Activated T-helper 1 cell treated with anti-CD3 and anti-CD28 coated beads, Interleukin-12 subunit alpha, Interleukin-12 subunit beta, Interleukin-2, Interleukin-4 antibody, amounts not matched to agents 30 ng/mL and 10 ng/mL and 1 ng/mL, durations not matched to agents 14 hours and 24 hours and 36 hours (primary cell): ENCODE data around the gene SSTR1. TPM values are rescaled to one million over a fixed set of nuclear protein-coding genes. Genes with fewer than 3 reads are reported as not detected.

Experiments used
- DNase-seq: peaks from one replicate; pipeline ENCODE4 v3.0.0; 2021; ENCODE audit warnings: low spot score
- H3K27ac Mint-ChIP-seq: one replicate; pipeline ENCODE4 v1.8.0; 2021; ENCODE audit warnings: mild to moderate bottlenecking, mixed read lengths
- H3K27me3 Mint-ChIP-seq: one replicate; pipeline ENCODE4 v1.8.0; 2022; ENCODE audit warnings: mild to moderate bottlenecking, moderate library complexity, mixed read lengths; ENCODE audit not compliant: insufficient read depth
- H3K36me3 Mint-ChIP-seq: one replicate; pipeline ENCODE4 v1.8.0; 2021; ENCODE audit warnings: low read depth, mixed read lengths
- H3K4me1 Mint-ChIP-seq: one replicate; pipeline ENCODE4 v1.8.0; 2021; ENCODE audit warnings: low read depth, mixed read lengths
- H3K4me3 Mint-ChIP-seq: one replicate; pipeline ENCODE4 v1.8.0; 2021; ENCODE audit warnings: mild to moderate bottlenecking, moderate library complexity, mixed read lengths
- H3K9me3 Mint-ChIP-seq: one replicate; pipeline ENCODE4 v1.8.0; 2021; ENCODE audit warnings: mixed read lengths
- intact Hi-C: fragments of 100-400 bp; cut with micrococcal nuclease; formaldehyde crosslinking; loops from one replicate; pipeline ENCODE4 v1.15.1; 2024
- total RNA-seq: library from RNA; stranded (reverse); gene quantifications from 2 replicates; pipeline ENCODE4 v1.2.3, GENCODE V29; 2022

Gene SSTR1
- total RNA-seq, 1 donor from 2014 or later = not detected

- intact Hi-C loops = loop anchor here (5.0 kb wide), 1 partner anchor 604 kb away; no protein-coding TSS in a partner anchor
- no peak overlapping the region for H3K27ac Mint-ChIP-seq
- no peaks in the 10 kb centered on the region for H3K9me3 Mint-ChIP-seq
- no peaks in the 10 kb centered on the region for H3K36me3 Mint-ChIP-seq
- no peak overlapping the region for H3K4me3 Mint-ChIP-seq
- DNase-seq = no peak
- H3K4me1 Mint-ChIP-seq = peaks cover 3% of the 10 kb centered on the region
- H3K27me3 Mint-ChIP-seq = peaks cover 49% of the 10 kb centered on the region
Measured at GRCh38 chr14:38205949-38206665, 1.6 kb upstream of the SSTR1 start.

- Mint-ChIP-seq H3K4me1 (peaks cover 3% of the 10 kb centered on the region), H3K4me3 (no peak overlapping the region), H3K36me3 (peaks cover 1% of the 10 kb centered on the region), H3K9me3 (no peaks in the 10 kb centered on the region), H3K27me3 (peaks cover 51% of the 10 kb centered on the region), H3K27ac (no peak overlapping the region)
- DNase-seq = no peak
- intact Hi-C loops = loop anchor here (5.0 kb wide), 1 partner anchor 605 kb away; no protein-coding TSS in a partner anchor
Measured at GRCh38 chr14:38206689-38207376, 871 bp upstream of the SSTR1 start.

- Mint-ChIP-seq H3K9me3 (no peaks in the 10 kb centered on the region), H3K4me1 (peaks cover 3% of the 10 kb centered on the region), H3K27ac (no peak overlapping the region), H3K4me3 (no peak overlapping the region), H3K36me3 (peaks cover 3% of the 10 kb centered on the region), H3K27me3 (peaks cover 52% of the 10 kb centered on the region)
- no peak for DNase-seq
- intact Hi-C loops = loop anchor here (5.0 kb wide), 1 partner anchor 605 kb away; no protein-coding TSS in a partner anchor
Measured at GRCh38 chr14:38207377-38207735, 348 bp upstream of the SSTR1 start.

GRCh38 chr14:38208618-38209562, 1.2 kb downstream of the SSTR1 start:
- intact Hi-C loops = loop anchor here (5.0 kb wide), 1 partner anchor 607 kb away; no protein-coding TSS in a partner anchor
- no peak for DNase-seq
- H3K27me3 Mint-ChIP-seq = peaks cover 52% of the 10 kb centered on the region
- H3K4me3 Mint-ChIP-seq = no peak overlapping the region
- H3K36me3 Mint-ChIP-seq = peaks cover 3% of the 10 kb centered on the region
- H3K9me3 Mint-ChIP-seq = no peaks in the 10 kb centered on the region
- H3K27ac Mint-ChIP-seq = peak overlapping the region; percentile 23
- peaks cover 3% of the 10 kb centered on the region for H3K4me1 Mint-ChIP-seq

GRCh38 chr14:38209572-38210557, 2.2 kb downstream of the SSTR1 start:
- H3K27me3 Mint-ChIP-seq = peaks cover 51% of the 10 kb centered on the region

GRCh38 chr14:38210587-38211216, 3.0 kb downstream of the SSTR1 start:
- Mint-ChIP-seq H3K36me3 (peaks cover 3% of the 10 kb centered on the region), H3K27me3 (peaks cover 48% of the 10 kb centered on the region), H3K4me3 (no peak overlapping the region), H3K27ac (no peak overlapping the region), H3K9me3 (no peaks in the 10 kb centered on the region), H3K4me1 (peaks cover 3% of the 10 kb centered on the region)
- intact Hi-C loops = loop anchor here (5.0 to 10.0 kb wide), 2 partner anchors 47 to 1626 kb away; partner anchors contain the start of genes CLEC14A and NKX2-8
- DNase-seq = no peak

More at GRCh38 chr14:38209572-38210557, 2.2 kb downstream of the SSTR1 start:
- intact Hi-C loops = loop anchor here (5.0 to 10.0 kb wide), 3 partner anchors 47 to 1625 kb away; partner anchors contain the start of genes CLEC14A and NKX2-8
- no peak overlapping the region for H3K4me3 Mint-ChIP-seq
- peaks cover 3% of the 10 kb centered on the region for H3K4me1 Mint-ChIP-seq
- no peak for DNase-seq
- peaks cover 3% of the 10 kb centered on the region for H3K36me3 Mint-ChIP-seq
- no peaks in the 10 kb centered on the region for H3K9me3 Mint-ChIP-seq
- H3K27ac Mint-ChIP-seq = no peak overlapping the region

- no peaks in the 10 kb centered on the region for H3K9me3 Mint-ChIP-seq
- H3K27me3 Mint-ChIP-seq = peaks cover 45% of the 10 kb centered on the region
- intact Hi-C loops = loop anchor here (5.0 to 10.0 kb wide), 2 partner anchors 46 to 1626 kb away; partner anchors contain the start of genes CLEC14A and NKX2-8
Measured at GRCh38 chr14:38211255-38211735, 3.6 kb downstream of the SSTR1 start.

GRCh38 chr14:38212111-38212510, 4.4 kb downstream of the SSTR1 start:
- Mint-ChIP-seq H3K9me3 (no peaks in the 10 kb centered on the region), H3K36me3 (peaks cover 3% of the 10 kb centered on the region), H3K4me1 (peaks cover 3% of the 10 kb centered on the region), H3K4me3 (no peak overlapping the region), H3K27me3 (peaks cover 41% of the 10 kb centered on the region), H3K27ac (peak overlapping the region; percentile 35)
- intact Hi-C loops = loop anchor here (5.0 to 10.0 kb wide), 2 partner anchors 45 to 1627 kb away; partner anchors contain the start of genes CLEC14A and NKX2-8
- DNase-seq = no peak

More at GRCh38 chr14:38211255-38211735, 3.6 kb downstream of the SSTR1 start:
- no peak overlapping the region for H3K27ac Mint-ChIP-seq
- peaks cover 3% of the 10 kb centered on the region for H3K4me1 Mint-ChIP-seq
- no peak for DNase-seq
- H3K36me3 Mint-ChIP-seq = peaks cover 3% of the 10 kb centered on the region
- no peak overlapping the region for H3K4me3 Mint-ChIP-seq

GRCh38 chr14:38213001-38213400, 5.3 kb downstream of the SSTR1 start:
- no peak overlapping the region for H3K4me3 Mint-ChIP-seq
- DNase-seq = no peak
- H3K4me1 Mint-ChIP-seq = peaks cover 3% of the 10 kb centered on the region
- H3K27ac Mint-ChIP-seq = no peak overlapping the region
- H3K27me3 Mint-ChIP-seq = peaks cover 35% of the 10 kb centered on the region
- intact Hi-C loops = loop anchor here (5.0 to 10.0 kb wide), 2 partner anchors 44 to 1628 kb away; partner anchors contain the start of genes CLEC14A and NKX2-8
- H3K36me3 Mint-ChIP-seq = peaks cover 3% of the 10 kb centered on the region
- no peaks in the 10 kb centered on the region for H3K9me3 Mint-ChIP-seq

GRCh38 chr14:38217553-38217952, 9.8 kb downstream of the SSTR1 start:
- Mint-ChIP-seq H3K9me3 (no peaks in the 10 kb centered on the region), H3K27ac (no peak overlapping the region), H3K4me1 (no peaks in the 10 kb centered on the region), H3K4me3 (no peak overlapping the region), H3K36me3 (no peaks in the 10 kb centered on the region), H3K27me3 (peaks cover 8% of the 10 kb centered on the region)
- DNase-seq = no peak
- intact Hi-C loops = loop anchor here (10.0 kb wide), 1 partner anchor 1633 kb away; the partner anchor contains the start of gene NKX2-8

- Mint-ChIP-seq H3K4me1 (no peaks in the 10 kb centered on the region), H3K9me3 (no peaks in the 10 kb centered on the region), H3K27ac (no peak overlapping the region), H3K27me3 (peaks cover 4% of the 10 kb centered on the region), H3K4me3 (no peak overlapping the region), H3K36me3 (no peaks in the 10 kb centered on the region)
- DNase-seq = no peak
- intact Hi-C loops = no loop called here
Measured at GRCh38 chr14:38221077-38221476, 13.4 kb downstream of the SSTR1 start.
